HG02943 (cell line): Measurements from ENCODE around the gene HLA-DOA.

Experiments
- ATAC-seq: cut with Tn5 transposase; IDR thresholded peaks from one replicate; pipeline ENCODE4 v1.9.1; 2021; ENCODE audit warnings: mild to moderate bottlenecking, low read depth, moderate library complexity; ENCODE audit not compliant: unreplicated experiment

Gene HLA-DOA

GRCh38 chr6:33008944-33009861, at the start of gene HLA-DOA:
Gene HLA-DOA, minus strand, starts transcription at chr6:33009591.
- ATAC-seq, result peak; percentile 66

GRCh38 chr6:33057222-33058150, 48.1 kb upstream of the HLA-DOA start:
- no peak for ATAC-seq

- no peak for ATAC-seq
Measured at GRCh38 chr6:33053230-33053629, 43.8 kb upstream of the HLA-DOA start.

- ATAC-seq, result no peak
Measured at GRCh38 chr6:33052627-33053026, 43.2 kb upstream of the HLA-DOA start.

- ATAC-seq, result no peak
Measured at GRCh38 chr6:33050014-33050810, 40.8 kb upstream of the HLA-DOA start.

- ATAC-seq, result no peak
Measured at GRCh38 chr6:33049323-33050013, 40.1 kb upstream of the HLA-DOA start.

- ATAC-seq, result no peak
Measured at GRCh38 chr6:33040157-33040556, 30.8 kb upstream of the HLA-DOA start.

- no peak for ATAC-seq
Measured at GRCh38 chr6:33036535-33036934, 27.1 kb upstream of the HLA-DOA start.

- ATAC-seq, result no peak
Measured at GRCh38 chr6:33034554-33034953, 25.2 kb upstream of the HLA-DOA start.

GRCh38 chr6:33030245-33030644, 20.9 kb upstream of the HLA-DOA start:
- no peak for ATAC-seq

GRCh38 chr6:33029328-33030184, 20.2 kb upstream of the HLA-DOA start:
- peak; percentile 53 for ATAC-seq

- no peak for ATAC-seq
Measured at GRCh38 chr6:33028220-33028849, 18.9 kb upstream of the HLA-DOA start.

- ATAC-seq, result no peak
Measured at GRCh38 chr6:33024521-33024920, 15.1 kb upstream of the HLA-DOA start.

- ATAC-seq, result no peak
Measured at GRCh38 chr6:33023536-33023935, 14.1 kb upstream of the HLA-DOA start.

GRCh38 chr6:33021917-33022316, 12.5 kb upstream of the HLA-DOA start:
- no peak for ATAC-seq

GRCh38 chr6:33019372-33019771, 10.0 kb upstream of the HLA-DOA start:
- no peak for ATAC-seq

- no peak for ATAC-seq
Measured at GRCh38 chr6:33018904-33019303, 9.5 kb upstream of the HLA-DOA start.

GRCh38 chr6:33018418-33018817, 9.0 kb upstream of the HLA-DOA start:
- no peak for ATAC-seq
